GM18511 (cell line): ENCODE measurements around the gene ACSS2.

Experiments used
- ATAC-seq: cut with Tn5 transposase; IDR thresholded peaks from one replicate; pipeline ENCODE4 v1.9.1; 2021; ENCODE audit warnings: mild to moderate bottlenecking, moderate library complexity; ENCODE audit not compliant: unreplicated experiment

The ACSS2 gene

GRCh38 chr20:34971561-34972235, 95.3 kb downstream of the ACSS2 start:
- no peak for ATAC-seq

GRCh38 chr20:34974246-34974645, 97.8 kb downstream of the ACSS2 start:
- ATAC-seq, result no peak

DNA sequence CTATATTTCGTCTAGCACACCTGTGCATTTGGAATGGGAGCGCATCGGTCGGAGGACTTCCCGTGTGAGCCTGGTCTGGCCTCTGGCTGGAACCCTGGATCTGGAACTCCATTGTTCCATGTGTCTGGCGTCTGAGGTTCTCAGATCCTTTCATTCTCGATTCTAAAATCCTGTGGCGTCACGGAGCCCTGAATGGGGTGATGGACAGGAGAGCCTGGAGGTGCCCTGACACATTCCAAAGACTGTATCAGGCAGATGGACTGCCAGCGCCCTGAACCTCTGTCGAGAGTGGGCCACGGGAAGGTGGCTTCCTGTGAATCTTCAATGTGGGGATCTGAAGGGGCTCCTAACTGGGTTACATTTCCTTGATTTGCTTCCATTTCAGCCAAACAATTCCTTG, 99.9 kb downstream of the ACSS2 start:
- ATAC-seq, result no peak
